Measurements from ENCODE around the gene DUT. TPM values are rescaled to one million over a fixed set of nuclear protein-coding genes. Genes with fewer than 3 reads are reported as not detected.

Gene DUT
- total RNA-seq, 4 donors from 2014 or later, result 76.2 to 155 (median 80.9) TPM

GRCh38 chr15:48285329-48286214 is 45.7 kb upstream of the DUT start:
- H3K4me1 ChIP-seq, result peaks cover 0 to 37% (median 0%) of the 10 kb centered on the region in 3 donors
- TF ChIP-seq EP300 (IDR thresholded peaks at IDR 0.05) (no peak), POLR2A (IDR thresholded peaks at IDR 0.05) (no peak), POLR2AphosphoS5 (IDR thresholded peaks at IDR 0.05) (peak; percentile 56), CTCF (IDR thresholded peaks at IDR 0.05) (peak; percentile 54 to 79 (median 72))
- no peaks in the 10 kb centered on the region for H3K36me3 ChIP-seq
- H3K27me3 ChIP-seq, result no peaks in the 10 kb centered on the region
- ATAC-seq, result peak; percentile 83
- WGBS, 2 donors (ENCODE audit: low coverage in 1 of 2), result 16 to 23% methylated on average over 13 to 14 of the region's 14 CpGs
- H3K4me3 ChIP-seq, result peak overlapping the region; percentile 31 to 32
- no peaks in the 10 kb centered on the region for H3K9me3 ChIP-seq
- peak overlapping the region in 1 of 4 donors; percentile 12 for H3K27ac ChIP-seq

GRCh38 chr15:48289628-48290027 is 41.6 kb upstream of the DUT start:
- 74 to 81% methylated on average over 2 of the region's 2 CpGs for WGBS, 2 donors (ENCODE audit: low coverage in 1 of 2)
- H3K36me3 ChIP-seq, result no peaks in the 10 kb centered on the region
- no peak for ATAC-seq
- no peak overlapping the region for H3K27ac ChIP-seq
- peaks cover 0 to 11% (median 0%) of the 10 kb centered on the region in 3 donors for H3K4me1 ChIP-seq
- no peaks in the 10 kb centered on the region for H3K9me3 ChIP-seq
- TF ChIP-seq POLR2A (IDR thresholded peaks at IDR 0.05) (no peak), POLR2AphosphoS5 (IDR thresholded peaks at IDR 0.05) (no peak), EP300 (IDR thresholded peaks at IDR 0.05) (no peak), CTCF (IDR thresholded peaks at IDR 0.05) (no peak)
- H3K4me3 ChIP-seq, result no peak overlapping the region
- H3K27me3 ChIP-seq, result no peaks in the 10 kb centered on the region

- no peaks in the 10 kb centered on the region for H3K36me3 ChIP-seq
- no peak overlapping the region for H3K27ac ChIP-seq
- H3K4me3 ChIP-seq, result no peak overlapping the region
- H3K27me3 ChIP-seq, result no peaks in the 10 kb centered on the region
- WGBS, 2 donors (ENCODE audit: low coverage in 1 of 2), result 72 to 88% methylated on average over 3 to 4 of the region's 4 CpGs
- no peak for ATAC-seq
- no peaks in the 10 kb centered on the region for H3K9me3 ChIP-seq
- no peaks in the 10 kb centered on the region for H3K4me1 ChIP-seq
- TF ChIP-seq EP300 (IDR thresholded peaks at IDR 0.05), result no peak
- TF ChIP-seq POLR2A (IDR thresholded peaks at IDR 0.05), result no peak
- TF ChIP-seq CTCF (IDR thresholded peaks at IDR 0.05), result no peak
- TF ChIP-seq POLR2AphosphoS5 (IDR thresholded peaks at IDR 0.05), result no peak
Measured at GRCh38 chr15:48292458-48292857, 38.8 kb upstream of the DUT start.

- 67 to 92% methylated on average over 1 to 2 of the region's 2 CpGs for WGBS, 2 donors (ENCODE audit: low coverage in 1 of 2)
- TF ChIP-seq EP300 (IDR thresholded peaks at IDR 0.05), result no peak
- no peaks in the 10 kb centered on the region for H3K9me3 ChIP-seq
- no peak overlapping the region for H3K27ac ChIP-seq
- no peak overlapping the region for H3K4me3 ChIP-seq
- H3K36me3 ChIP-seq, result no peaks in the 10 kb centered on the region
- no peaks in the 10 kb centered on the region for H3K4me1 ChIP-seq
- no peaks in the 10 kb centered on the region for H3K27me3 ChIP-seq
- no peak for ATAC-seq
Measured at GRCh38 chr15:48297668-48298067, 33.6 kb upstream of the DUT start.

- H3K4me1 ChIP-seq, result no peaks in the 10 kb centered on the region
- H3K4me3 ChIP-seq, result no peak overlapping the region
- H3K9me3 ChIP-seq, result no peaks in the 10 kb centered on the region
- no peak for ATAC-seq
- TF ChIP-seq CTCF (IDR thresholded peaks at IDR 0.05) (no peak), POLR2A (IDR thresholded peaks at IDR 0.05) (no peak), POLR2AphosphoS5 (IDR thresholded peaks at IDR 0.05) (no peak), EP300 (IDR thresholded peaks at IDR 0.05) (no peak)
- H3K27ac ChIP-seq, result no peak overlapping the region
- WGBS, 2 donors (ENCODE audit: low coverage in 1 of 2), result 38 to 53% methylated on average over 2 of the region's 2 CpGs
- H3K36me3 ChIP-seq, result no peaks in the 10 kb centered on the region
- H3K27me3 ChIP-seq, result no peaks in the 10 kb centered on the region
Measured at GRCh38 chr15:48298914-48299313, 32.3 kb upstream of the DUT start.
